NB4 (cell line): Measurements from ENCODE around the gene GLB1L.

ENCODE experiments used
- DNase-seq: peaks from one replicate; pipeline ENCODE4 v3.0.0; 2010; ENCODE audit warnings: low read depth
- H3K4me3 ChIP-seq: one replicate; pipeline ENCODE4 v1.5.1; 2011; ENCODE audit warnings: mild to moderate bottlenecking, low read depth, low read length, moderate library complexity
- MYC ChIP-seq: IDR thresholded peaks from 2 replicates; pipeline ENCODE4 v1.6.1; 2011; ENCODE audit warnings: low read depth, low read length
- POLR2A ChIP-seq: IDR thresholded peaks from 2 replicates; pipeline ENCODE4 v1.6.1; 2011; ENCODE audit warnings: mild to moderate bottlenecking; ENCODE audit not compliant: insufficient read length; ENCODE audit errors: extremely low read depth
- TF ChIP-seq, protein P1 (sequence below): IDR thresholded peaks from 2 replicates; pipeline ENCODE4 v1.6.1; 2011; ENCODE audit warnings: low read depth, low read length
- TF ChIP-seq, protein P2 (sequence below): IDR thresholded peaks from one replicate; pipeline ENCODE4 v1.5.1; 2012; ENCODE audit warnings: low read depth, low read length

The GLB1L gene

DNA sequence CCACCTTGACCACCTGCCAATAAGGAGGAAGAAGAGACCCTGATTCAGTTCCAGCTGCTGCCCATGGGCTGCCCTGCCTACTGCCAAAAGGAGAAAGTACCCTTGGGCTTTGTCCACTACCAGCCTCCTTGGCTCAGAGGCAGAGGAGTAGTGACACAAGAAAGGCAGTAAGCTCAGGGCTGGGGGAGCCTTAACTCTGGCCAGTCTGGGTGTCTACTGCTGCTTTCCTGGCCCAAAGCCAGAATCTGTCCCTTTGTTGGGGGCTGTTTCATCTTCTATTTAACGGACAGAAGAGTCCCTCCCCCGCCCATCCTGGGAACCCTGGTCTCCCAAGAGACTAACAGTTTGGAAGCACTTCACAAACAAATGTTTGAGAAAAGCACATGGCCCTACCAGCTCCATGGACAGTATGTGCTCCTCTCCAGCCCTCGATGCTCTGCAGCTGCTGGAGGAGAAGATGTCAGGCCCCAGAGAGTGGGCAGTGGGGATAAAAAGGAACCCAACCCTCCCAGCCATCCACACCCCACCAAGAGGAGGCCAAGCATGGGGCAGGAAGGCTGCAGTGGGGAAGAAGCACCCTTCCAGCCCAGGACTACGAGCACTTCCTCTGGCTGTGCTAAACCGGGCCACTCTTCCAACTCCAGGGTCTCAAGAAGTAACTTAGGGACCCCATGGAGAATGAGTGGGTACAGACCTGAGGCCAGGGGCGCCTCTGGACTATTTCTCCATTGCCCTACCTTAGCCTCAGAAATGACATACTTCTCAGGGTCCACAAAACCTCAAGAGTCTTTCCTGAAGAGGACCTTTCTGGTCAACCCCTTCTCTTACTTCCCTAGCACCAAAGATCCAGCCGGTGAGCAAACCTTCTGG is 17.0 kb downstream of the GLB1L start:
- peak; percentile 37 for DNase-seq
- H3K4me3 ChIP-seq = peak overlapping the region; percentile 94
- TF ChIP-seq, protein P1, sequence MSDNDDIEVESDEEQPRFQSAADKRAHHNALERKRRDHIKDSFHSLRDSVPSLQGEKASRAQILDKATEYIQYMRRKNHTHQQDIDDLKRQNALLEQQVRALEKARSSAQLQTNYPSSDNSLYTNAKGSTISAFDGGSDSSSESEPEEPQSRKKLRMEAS = peak; percentile 36; the same call in 1 of the 2 replicates
- TF ChIP-seq MYC = no peak
- TF ChIP-seq, protein P2, sequence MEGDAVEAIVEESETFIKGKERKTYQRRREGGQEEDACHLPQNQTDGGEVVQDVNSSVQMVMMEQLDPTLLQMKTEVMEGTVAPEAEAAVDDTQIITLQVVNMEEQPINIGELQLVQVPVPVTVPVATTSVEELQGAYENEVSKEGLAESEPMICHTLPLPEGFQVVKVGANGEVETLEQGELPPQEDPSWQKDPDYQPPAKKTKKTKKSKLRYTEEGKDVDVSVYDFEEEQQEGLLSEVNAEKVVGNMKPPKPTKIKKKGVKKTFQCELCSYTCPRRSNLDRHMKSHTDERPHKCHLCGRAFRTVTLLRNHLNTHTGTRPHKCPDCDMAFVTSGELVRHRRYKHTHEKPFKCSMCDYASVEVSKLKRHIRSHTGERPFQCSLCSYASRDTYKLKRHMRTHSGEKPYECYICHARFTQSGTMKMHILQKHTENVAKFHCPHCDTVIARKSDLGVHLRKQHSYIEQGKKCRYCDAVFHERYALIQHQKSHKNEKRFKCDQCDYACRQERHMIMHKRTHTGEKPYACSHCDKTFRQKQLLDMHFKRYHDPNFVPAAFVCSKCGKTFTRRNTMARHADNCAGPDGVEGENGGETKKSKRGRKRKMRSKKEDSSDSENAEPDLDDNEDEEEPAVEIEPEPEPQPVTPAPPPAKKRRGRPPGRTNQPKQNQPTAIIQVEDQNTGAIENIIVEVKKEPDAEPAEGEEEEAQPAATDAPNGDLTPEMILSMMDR = no peak

DNA sequence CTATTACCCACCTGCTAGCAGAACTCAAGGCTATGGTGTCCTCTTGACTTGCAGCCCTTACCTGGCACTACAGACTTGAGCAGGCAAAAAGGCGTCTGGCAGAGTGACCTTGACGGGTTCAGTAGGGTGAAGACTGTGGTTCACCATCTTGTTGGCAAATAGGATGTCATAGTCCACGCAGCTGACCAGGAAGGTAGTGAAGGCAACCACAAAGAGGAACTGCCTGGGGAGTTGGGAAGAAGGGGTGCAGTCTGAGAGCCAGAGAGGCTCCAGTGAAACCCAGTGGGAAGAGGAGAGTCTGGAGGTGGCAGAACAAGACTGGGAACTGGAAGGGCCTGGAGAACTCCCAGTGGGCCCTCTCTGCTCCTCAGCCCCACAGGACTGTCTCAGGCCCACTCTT is 19.9 kb downstream of the GLB1L start:
- DNase-seq = peak; percentile 92
- TF ChIP-seq MYC (peak; percentile 47; the same call in 1 of the 2 replicates), POLR2A (no peak)
- no peak overlapping the region for H3K4me3 ChIP-seq

DNA sequence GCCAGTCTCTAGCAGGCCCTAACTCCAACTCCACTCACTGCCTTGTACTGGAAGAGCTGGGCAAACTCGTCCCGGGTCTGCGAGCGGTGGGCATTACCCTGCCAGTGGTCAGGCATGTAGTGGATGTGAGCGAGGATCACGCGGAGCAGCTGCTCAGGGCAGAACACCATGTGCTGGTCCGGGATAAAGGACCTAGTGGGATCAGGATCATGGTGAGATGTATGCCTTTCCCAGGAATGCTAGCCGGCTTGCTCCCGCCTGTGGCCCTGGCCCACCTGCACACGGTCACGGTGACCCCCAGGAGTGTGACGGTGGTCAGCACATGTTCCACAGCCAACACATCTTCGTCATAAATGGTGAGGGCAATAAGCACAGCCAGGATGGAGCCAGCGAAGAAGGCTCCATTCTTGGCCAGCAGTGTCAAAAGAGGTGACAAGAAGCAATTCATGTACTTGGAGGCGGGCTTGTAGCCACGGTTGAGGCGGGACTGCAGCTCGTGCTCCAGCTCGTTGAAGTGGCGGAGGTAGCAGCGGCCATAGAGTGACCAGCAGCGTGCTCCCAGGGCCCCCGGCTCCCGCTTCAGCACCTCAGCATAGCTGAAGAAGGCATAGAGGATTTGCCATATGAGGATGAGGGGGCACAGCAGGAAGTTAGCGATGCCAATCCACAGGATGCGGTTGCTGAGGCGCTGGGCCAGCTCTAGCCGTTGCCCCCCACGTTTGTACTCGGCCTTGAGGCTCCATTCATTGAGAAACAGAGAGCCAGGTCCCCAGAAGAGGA is 21.2 kb downstream of the GLB1L start:
- no peak for DNase-seq
- no peak overlapping the region for H3K4me3 ChIP-seq
- TF ChIP-seq, protein P2 = no peak
- TF ChIP-seq, protein P1 = no peak
- no peak for TF ChIP-seq MYC
- no peak for TF ChIP-seq POLR2A

DNA sequence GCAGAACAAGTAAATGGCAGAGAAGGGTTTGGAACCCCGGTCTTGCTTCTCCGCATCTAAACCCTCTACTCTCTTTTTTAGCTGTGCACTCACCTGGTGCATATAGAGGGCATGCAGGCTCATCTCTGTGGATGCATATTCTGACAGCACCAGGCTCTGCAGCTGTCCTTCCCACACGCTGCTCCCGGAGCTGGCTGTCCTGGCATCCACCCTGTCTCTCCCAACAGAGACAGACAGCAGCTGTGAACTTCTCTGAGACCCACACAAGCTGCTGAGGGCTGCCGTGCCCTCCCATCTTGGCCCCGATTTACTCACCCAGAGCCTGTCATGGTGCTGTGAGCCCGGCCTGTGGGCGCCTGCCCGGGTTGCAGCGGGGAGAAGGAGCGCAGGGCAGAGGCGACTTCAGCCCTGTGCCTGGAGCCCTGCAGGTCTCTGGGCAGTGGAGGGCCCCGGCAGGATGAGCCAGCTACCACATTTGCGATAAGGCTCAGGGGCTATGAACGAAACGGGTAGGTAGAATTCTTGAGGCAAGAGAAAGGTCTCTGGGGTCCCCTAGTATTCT is 23.2 kb downstream of the GLB1L start:
- no peak for TF ChIP-seq MYC
- TF ChIP-seq, protein P1 = no peak
- TF ChIP-seq POLR2A = no peak
- TF ChIP-seq, protein P2 = no peak
- no peak overlapping the region for H3K4me3 ChIP-seq
- DNase-seq = no peak

DNA sequence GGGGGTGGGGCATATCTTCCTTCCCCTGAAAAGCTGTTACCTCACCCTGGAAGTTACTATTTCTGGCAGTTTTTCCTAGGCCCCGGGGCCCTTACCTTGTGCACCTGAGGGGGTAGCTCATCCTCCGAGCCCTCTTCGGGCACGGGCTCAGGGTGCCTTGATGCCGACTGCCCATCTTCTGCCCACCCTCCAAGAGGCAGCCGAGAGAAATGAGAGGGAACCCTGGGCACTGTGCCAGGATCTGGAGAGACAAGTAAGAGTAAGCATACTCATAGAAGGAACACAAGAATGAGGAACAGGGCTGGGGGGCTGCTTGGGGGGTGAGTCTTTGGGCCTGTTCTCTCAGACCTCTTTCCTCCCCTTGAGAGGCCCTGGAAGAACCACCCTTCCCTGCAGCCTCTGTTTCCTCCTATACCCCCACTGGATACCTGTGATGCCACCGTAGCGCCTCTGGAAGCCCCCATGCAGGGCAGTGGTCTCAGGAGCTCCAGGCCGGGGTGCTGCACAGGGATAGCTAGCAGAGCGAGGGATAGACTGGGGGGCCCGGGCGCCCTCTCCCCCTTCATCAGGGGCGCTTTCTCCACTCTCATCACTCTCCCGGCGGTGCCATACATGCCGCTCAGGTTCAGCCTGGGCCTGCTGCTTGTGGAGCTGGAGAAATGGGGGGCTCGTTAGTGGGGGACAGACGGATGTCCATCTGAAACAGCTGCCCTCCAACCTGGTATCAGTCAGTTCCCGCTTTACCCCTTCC is 24.4 kb downstream of the GLB1L start:
- DNase-seq = no peak
- H3K4me3 ChIP-seq = no peak overlapping the region
- no peak for TF ChIP-seq MYC
- TF ChIP-seq, protein P2 = no peak
- TF ChIP-seq, protein P1 = no peak
- no peak for TF ChIP-seq POLR2A
